HG03558 (cell line): Measurements from ENCODE around the gene ALKBH6.

Experiments used
- ATAC-seq: cut with Tn5 transposase; IDR thresholded peaks from one replicate; pipeline ENCODE4 v1.9.1; 2021; ENCODE audit warnings: moderate number of reproducible peaks; ENCODE audit not compliant: unreplicated experiment; ENCODE audit errors: extremely low read depth

The ALKBH6 gene

DNA sequence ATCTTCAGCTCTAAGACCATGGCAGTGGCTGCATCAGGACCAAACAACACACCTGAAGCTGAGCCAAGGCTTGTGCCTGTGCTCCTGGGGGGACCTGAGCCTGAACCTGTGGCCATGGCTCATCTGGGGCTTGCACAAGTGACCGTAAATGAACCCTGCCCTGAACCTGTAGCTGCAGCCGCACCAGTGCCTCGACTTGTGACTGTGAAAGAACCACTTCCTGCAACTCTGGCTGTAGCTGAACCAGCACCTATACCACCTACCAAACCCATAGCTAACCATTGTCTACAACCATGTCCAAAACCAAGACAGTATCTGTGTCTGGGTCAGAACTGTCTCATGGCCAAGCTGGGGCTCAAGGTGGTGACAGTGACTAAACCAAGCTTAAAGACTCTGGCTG lies 47.2 kb downstream of the ALKBH6 start:
- no peak for ATAC-seq

DNA sequence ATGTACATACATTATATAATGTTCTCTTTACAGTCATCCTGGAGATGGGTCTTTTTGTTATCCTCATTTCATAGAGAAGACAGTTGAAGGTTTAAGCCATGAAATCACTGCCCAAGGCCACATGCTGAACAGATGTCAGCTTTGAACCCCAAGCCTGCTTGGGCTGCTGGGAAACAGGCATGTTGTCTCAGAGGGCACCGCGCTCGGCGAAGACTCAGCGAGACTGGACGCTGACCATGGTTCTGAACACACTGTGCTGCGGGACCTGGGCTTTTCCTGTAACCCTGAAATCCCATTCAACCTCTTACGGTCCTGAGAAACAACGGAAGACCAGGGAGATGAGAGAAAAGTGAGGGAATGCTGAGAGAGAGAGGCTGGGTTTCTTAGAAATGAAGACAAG lies 50.5 kb downstream of the ALKBH6 start:
- no peak for ATAC-seq

DNA sequence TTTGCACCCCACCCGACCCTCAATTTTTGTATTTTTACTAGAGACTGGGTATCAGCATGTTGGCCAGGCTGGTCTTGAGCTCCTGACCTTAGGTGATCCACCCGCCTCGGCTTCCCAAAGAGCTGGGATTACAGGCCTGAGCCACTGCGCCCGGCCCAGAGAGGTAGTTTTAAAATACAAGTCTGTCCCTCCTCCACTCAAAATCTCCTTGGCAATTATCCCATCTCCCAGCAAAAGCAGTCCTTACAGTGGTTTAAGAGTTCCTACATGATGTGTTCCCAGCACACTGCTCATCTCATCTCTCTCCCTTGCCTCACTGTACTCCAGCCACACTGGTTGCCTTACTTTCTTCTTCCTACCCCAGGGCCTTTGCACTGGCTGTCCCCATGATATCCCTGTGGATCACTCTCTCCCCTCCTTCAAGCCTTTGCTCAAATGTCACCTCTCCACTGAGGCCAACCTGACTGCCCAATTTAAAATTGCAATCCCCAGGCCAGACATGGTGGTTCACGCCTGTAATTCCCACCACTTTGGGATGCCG lies 53.5 kb downstream of the ALKBH6 start:
- ATAC-seq: no peak

DNA sequence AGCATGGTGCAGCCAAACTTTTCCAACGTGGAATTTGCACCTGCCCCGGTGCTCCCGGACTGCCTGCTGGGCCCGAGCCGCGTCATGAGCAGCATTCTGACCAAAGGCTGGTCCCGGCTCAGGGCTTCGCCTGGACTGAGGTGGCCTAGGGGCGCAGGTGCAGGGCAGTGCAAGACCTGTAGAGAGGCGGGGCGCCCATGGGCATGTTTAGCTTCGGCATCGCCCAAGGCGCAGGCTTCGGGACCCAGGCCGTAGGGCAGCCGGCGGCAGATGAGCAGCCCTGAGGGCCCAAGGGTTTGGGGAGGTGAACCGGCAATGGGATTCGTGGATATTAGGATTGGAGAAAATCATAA lies 54.1 kb downstream of the ALKBH6 start:
- no peak for ATAC-seq
